Adrenal gland (tissue), 12 donors: Measurements from ENCODE around the gene TCF12. TPM values are rescaled to one million over a fixed set of nuclear protein-coding genes. Genes with fewer than 3 reads are reported as not detected.

ENCODE experiments used
- DNase-seq, 7 donors: peaks; one replicate each; pipeline ENCODE4 v3.0.0-alpha.2; 2019 to 2020
- H3K27ac ChIP-seq, 5 donors: fragments of 200-600 bp; sonication (generic) in 4 of 5; 1 replicate in 3 of 5; 2 replicates in 2 of 5; pipeline versions ENCODE4 v1.5.1 to v1.8.0; 2016 to 2020; ENCODE audit warnings: mild to moderate bottlenecking in 1 of 5
- H3K27me3 ChIP-seq: fragments of 200-600 bp; 2 replicates; pipeline ENCODE4 v1.8.0; 2021
- H3K36me3 ChIP-seq, 2 donors: fragments of 200-600 bp; replicated peaks in 1 of 2; 1 replicate in 1 of 2; 2 replicates in 1 of 2; pipeline versions ENCODE4 v1.5.1 to v1.8.0; 2018 to 2022
- H3K4me1 ChIP-seq, 2 donors: fragments of 200-600 bp; replicated peaks in 1 of 2; 1 replicate in 1 of 2; 2 replicates in 1 of 2; pipeline versions ENCODE4 v1.5.1 to v1.8.0; 2018 to 2021
- H3K4me3 ChIP-seq, 4 donors: fragments of 200-600 bp; sonication (generic) in 3 of 4; one replicate each; pipeline ENCODE4 v1.5.1; 2016 to 2018
- H3K9me3 ChIP-seq, 3 donors: fragments of 200-600 bp; sonication (generic) in 1 of 3; replicated peaks in 1 of 3; 1 replicate in 2 of 3; 2 replicates in 1 of 3; pipeline versions ENCODE4 v1.5.1 to v1.8.0; 2016 to 2021
- CTCF ChIP-seq, 6 experiments: fragments of 450-650 bp in 4 of 6; fragments of 200-600 bp in 2 of 6; sonication (generic) in 1 of 6; IDR thresholded peaks; 1 replicate in 5 of 6; 2 replicates in 1 of 6; pipeline versions ENCODE4 v1.5.1 to v1.8.0; 2016 to 2021; ENCODE audit warnings: antibody characterized with exemption in 6 of 6, mild to moderate bottlenecking in 2 of 6, moderate library complexity in 1 of 6
- POLR2A ChIP-seq, 2 donors: fragments of 450-650 bp; IDR thresholded peaks; one replicate each; pipeline ENCODE4 v1.6.1; 2017; ENCODE audit warnings: antibody characterized with exemption in 2 of 2, mild to moderate bottlenecking in 2 of 2, moderate library complexity in 1 of 2
- WGBS, 4 donors: extraction: QIAGEN DNeasy Blood & Tissue Kit in 2 of 4; methylation state at CpG; one replicate each; pipeline versions ENCODE4 v1.1.5 to v1.1.7; 2013 to 2017; 5-methylcytosine and 5-hydroxymethylcytosine counted together
- intact Hi-C, 2 donors: fragments of 100-400 bp; cut with DNase I; formaldehyde crosslinking; loops; one replicate each; pipeline versions ENCODE4 v1.14.1 to v1.15.0; 2022 to 2023
- polyA plus RNA-seq, 3 donors: library from polyadenylated mRNA; stranded (reverse); fragments of 200-250 nt in 2 of 3; fragments of 350-450 nt in 1 of 3; fragmentation: Illumina TruSeq in 1 of 3; extraction: RNeasy Lipid Tissue Mini Kit (QIAGEN cat#74804) in 1 of 3; gene quantifications; one replicate each; pipeline ENCODE4 v1.2.3, GENCODE V29; 2013 to 2014
- total RNA-seq, 9 donors: library from RNA; depleted of rRNA in 4 of 9; stranded (reverse); fragments of >200 nt in 4 of 9; fragments of 120-200 nt in 1 of 9; fragmentation: NEBNext Ultra II Directional in 1 of 9; extraction: Animal tissue kit (Norgen Biotek cat#: 25700) in 1 of 9; gene quantifications; one replicate each; pipeline versions ENCODE4 v1.1.0 to v1.2.4, GENCODE V29; 2013 to 2023
- donor health status: healthy with polysubstance abuse.
- donor health status: Bipolar disorder and iron deficiency.
- donor health status: DM: yes; HTN: yes; CAD: no.
- donor health status: DM: no; HTN: no; CAD: no.
- donor health status: DM: no; HTN: no; CAD: no.
- donor health status: DM: yes; HTN: yes; CAD: no.

TCF12 gene
- total and polyA plus RNA-seq, 12 donors: 7.6 to 121 (median 75.6) TPM

DNA sequence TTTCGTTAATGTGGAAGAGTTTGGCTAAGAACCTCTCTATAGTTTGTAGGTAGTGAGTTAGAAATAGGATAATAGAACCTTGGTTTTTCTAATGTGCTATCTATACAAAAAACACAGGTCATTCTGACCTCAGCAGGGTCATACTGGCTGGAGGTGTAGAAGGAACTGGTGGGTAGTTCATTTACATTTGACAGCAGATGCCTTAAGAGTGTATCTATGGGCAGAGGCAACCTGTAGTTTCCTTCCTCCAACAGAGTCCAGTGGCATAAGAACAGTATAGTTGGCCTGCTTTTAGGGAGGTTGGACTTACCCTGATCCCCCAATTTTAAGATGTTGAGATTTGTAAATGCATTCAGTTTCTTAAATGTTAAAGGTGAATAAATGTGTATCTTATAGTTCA is 152.2 kb downstream of the TCF12 start:
- H3K27me3 ChIP-seq: no peaks in the 10 kb centered on the region
- peaks cover 4 to 12% of the 10 kb centered on the region in 2 donors for H3K4me1 ChIP-seq
- H3K27ac ChIP-seq: no peak overlapping the region
- no peak for DNase-seq
- H3K9me3 ChIP-seq: no peaks in the 10 kb centered on the region
- WGBS, 4 donors: 93 to 94% (median 94%) methylated on average over 1 of the region's 1 CpG
- no peaks in the 10 kb centered on the region for H3K36me3 ChIP-seq
- intact Hi-C loops: no loop called here
- H3K4me3 ChIP-seq: no peak overlapping the region
- TF ChIP-seq CTCF (IDR thresholded peaks at IDR 0.05) (no peak), POLR2A (IDR thresholded peaks at IDR 0.05) (no peak)

DNA sequence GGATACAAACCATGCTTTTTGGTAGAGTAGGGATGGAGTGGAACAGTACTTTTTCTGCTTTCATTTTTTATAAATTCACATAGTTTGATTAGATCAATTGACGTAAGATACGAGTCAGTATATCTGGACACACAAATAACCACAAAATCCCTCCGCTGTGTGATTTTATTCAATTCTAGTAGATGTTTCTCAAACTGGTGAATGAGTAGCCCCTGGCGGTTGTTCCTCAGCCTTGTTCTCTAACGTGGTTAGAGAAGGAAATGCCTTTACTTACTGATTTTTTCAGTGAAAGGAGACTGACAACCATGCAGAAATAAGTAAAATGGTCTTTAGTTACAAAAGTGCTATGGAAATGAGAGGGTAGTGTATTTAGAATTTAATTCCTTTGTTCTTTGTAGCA is 161.0 kb downstream of the TCF12 start:
- no peak overlapping the region for H3K27ac ChIP-seq
- DNase-seq: no peak
- TF ChIP-seq CTCF (IDR thresholded peaks at IDR 0.05): no peak
- TF ChIP-seq POLR2A (IDR thresholded peaks at IDR 0.05): no peak
- peaks cover 0 to 33% of the 10 kb centered on the region in 2 donors for H3K4me1 ChIP-seq
- intact Hi-C loops: no loop called here
- WGBS, 4 donors: 57 to 79% (median 74%) methylated on average over 5 of the region's 5 CpGs
- H3K4me3 ChIP-seq: no peak overlapping the region
- H3K27me3 ChIP-seq: no peaks in the 10 kb centered on the region
- H3K36me3 ChIP-seq: no peaks in the 10 kb centered on the region
- no peaks in the 10 kb centered on the region for H3K9me3 ChIP-seq

GRCh38 chr15:57079931-57080620 is 161.6 kb downstream of the TCF12 start:
- intact Hi-C loops: no loop called here
- WGBS, 4 donors: 43 to 51% (median 47%) methylated on average over 4 of the region's 4 CpGs
- Histone ChIP-seq H3K36me3 (no peaks in the 10 kb centered on the region), H3K27me3 (no peaks in the 10 kb centered on the region), H3K9me3 (no peaks in the 10 kb centered on the region), H3K4me1 (peaks cover 0 to 33% of the 10 kb centered on the region in 2 donors), H3K4me3 (no peak overlapping the region), H3K27ac (no peak overlapping the region)
- DNase-seq: no peak
- TF ChIP-seq CTCF (IDR thresholded peaks at IDR 0.05) (no peak), POLR2A (IDR thresholded peaks at IDR 0.05) (no peak)

GRCh38 chr15:57082054-57082728 is 163.7 kb downstream of the TCF12 start:
- TF ChIP-seq CTCF (IDR thresholded peaks at IDR 0.05) (no peak), POLR2A (IDR thresholded peaks at IDR 0.05) (no peak)
- Histone ChIP-seq H3K4me1 (peaks cover 0 to 33% of the 10 kb centered on the region in 2 donors), H3K27ac (no peak overlapping the region), H3K9me3 (no peaks in the 10 kb centered on the region), H3K27me3 (no peaks in the 10 kb centered on the region), H3K36me3 (no peaks in the 10 kb centered on the region), H3K4me3 (no peak overlapping the region)
- WGBS, 4 donors: 28 to 37% (median 35%) methylated on average over 3 of the region's 3 CpGs
- DNase-seq: no peak
- intact Hi-C loops: no loop called here
